Subcutaneous abdominal adipose tissue (tissue), 5 donors: Measurements from ENCODE around the gene CD109.

Experiments
- H3K27ac ChIP-seq: one replicate; pipeline ENCODE4 v1.7.0; 2013; ENCODE audit warnings: low read depth, mild to moderate bottlenecking, inconsistent platforms, low read length, moderate library complexity
- H3K27me3 ChIP-seq, 5 donors: one replicate each; pipeline ENCODE4 v1.7.0; 2013; ENCODE audit warnings: low read length in 5 of 5, inconsistent platforms in 1 of 5; ENCODE audit not compliant: control insufficient read depth in 5 of 5, insufficient read depth in 4 of 5
- H3K36me3 ChIP-seq, 5 donors: one replicate each; pipeline ENCODE4 v1.7.0; 2013; ENCODE audit warnings: low read length in 5 of 5; ENCODE audit not compliant: control insufficient read depth in 5 of 5, insufficient read depth in 5 of 5
- H3K4me1 ChIP-seq, 5 donors: one replicate each; pipeline ENCODE4 v1.7.0; 2013; ENCODE audit warnings: low read length in 5 of 5, mild to moderate bottlenecking in 3 of 5, moderate library complexity in 1 of 5; ENCODE audit not compliant: control insufficient read depth in 5 of 5, insufficient read depth in 5 of 5
- H3K4me3 ChIP-seq, 5 donors: one replicate each; pipeline ENCODE4 v1.7.0; 2013; ENCODE audit warnings: low read length in 5 of 5, low read depth in 1 of 5
- H3K9ac ChIP-seq, 5 donors: one replicate each; pipeline ENCODE4 v1.7.0; 2013; ENCODE audit warnings: low read length in 5 of 5, mild to moderate bottlenecking in 4 of 5, moderate library complexity in 3 of 5
- H3K9me3 ChIP-seq, 5 donors: one replicate each; pipeline ENCODE4 v1.7.0; 2013; ENCODE audit warnings: low read length in 5 of 5; ENCODE audit not compliant: control insufficient read depth in 5 of 5
- donor health status: healthy.
- donor health status: healthy.
- donor health status: healthy.
- donor health status: healthy.
- donor health status: healthy.

Gene CD109

DNA sequence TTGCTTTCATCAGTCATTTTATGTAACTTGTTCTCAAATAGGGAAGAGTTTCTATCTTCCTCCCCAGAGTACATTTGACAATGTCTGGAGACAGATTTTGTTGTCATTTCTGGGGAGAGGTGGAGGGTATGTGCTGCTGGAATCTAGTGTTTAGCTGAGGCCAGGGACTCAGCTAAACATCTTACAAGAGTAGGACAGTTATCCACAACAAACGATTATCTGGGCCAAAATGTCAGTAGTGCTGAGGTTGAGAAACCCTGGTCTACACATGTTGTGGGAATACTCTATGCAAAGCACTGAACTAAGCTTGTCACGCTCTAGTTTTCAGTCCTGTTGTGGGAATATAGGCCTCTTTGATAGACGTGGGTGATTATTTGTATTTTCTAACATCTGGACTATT lies 171.4 kb downstream of the CD109 start:
- H3K27ac ChIP-seq: no peak overlapping the region
- H3K27me3 ChIP-seq: no peaks in the 10 kb centered on the region
- no peaks in the 10 kb centered on the region for H3K36me3 ChIP-seq
- H3K9ac ChIP-seq: no peak overlapping the region
- H3K4me1 ChIP-seq: no peaks in the 10 kb centered on the region
- no peaks in the 10 kb centered on the region for H3K9me3 ChIP-seq
- H3K4me3 ChIP-seq: no peak overlapping the region

DNA sequence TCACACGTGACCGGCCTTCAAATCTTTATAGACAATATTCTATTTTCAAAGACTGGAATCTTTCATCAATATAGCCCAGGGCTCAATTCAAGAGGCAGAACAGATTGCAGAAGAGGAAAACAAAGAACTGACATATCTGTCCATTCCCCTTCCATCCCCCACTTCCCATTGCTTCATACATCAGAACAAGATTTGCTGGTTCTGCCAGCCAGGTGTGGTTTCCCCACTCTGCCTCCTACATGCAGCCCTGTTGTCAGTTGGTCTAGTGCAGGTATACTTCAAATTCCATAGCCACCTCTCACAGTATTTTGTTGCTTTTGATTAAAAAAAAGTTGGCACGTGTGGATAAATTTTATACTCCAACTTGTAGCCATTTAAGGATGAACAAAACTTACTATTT lies 174.9 kb downstream of the CD109 start:
- no peaks in the 10 kb centered on the region for H3K36me3 ChIP-seq

DNA sequence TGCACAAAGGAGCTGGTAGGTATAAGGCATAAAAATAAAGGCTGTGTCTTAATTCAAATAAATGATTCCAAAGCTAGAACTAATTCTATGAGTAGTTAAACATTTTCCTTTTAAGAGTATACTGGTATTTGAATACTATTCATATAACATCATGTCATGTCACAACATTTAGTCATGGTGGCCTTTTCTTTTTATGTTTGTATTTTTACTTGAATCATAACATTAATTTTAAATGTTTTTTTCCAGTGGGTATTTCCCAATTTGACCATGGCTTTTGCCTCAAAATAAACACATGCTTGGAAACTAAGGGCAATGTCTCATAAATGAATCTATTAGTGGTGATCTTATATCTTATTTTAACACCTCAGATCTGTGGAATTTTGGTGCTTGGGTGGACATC lies 177.1 kb downstream of the CD109 start:
- Histone ChIP-seq H3K27me3 (no peaks in the 10 kb centered on the region), H3K4me1 (no peaks in the 10 kb centered on the region), H3K27ac (no peak overlapping the region), H3K9ac (no peak overlapping the region), H3K36me3 (no peaks in the 10 kb centered on the region), H3K9me3 (no peaks in the 10 kb centered on the region), H3K4me3 (no peak overlapping the region)

More for the DNA sequence above, 174.9 kb downstream of the CD109 start:
- Histone ChIP-seq H3K27ac (no peak overlapping the region), H3K9ac (no peak overlapping the region), H3K9me3 (no peaks in the 10 kb centered on the region), H3K4me3 (no peak overlapping the region), H3K4me1 (no peaks in the 10 kb centered on the region), H3K27me3 (no peaks in the 10 kb centered on the region)
